Central memory CD4-positive, alpha-beta T cell (primary cell): Measurements from ENCODE around the gene HES5.

Experiments used
- DNase-seq: peaks from one replicate; pipeline ENCODE4 v3.0.0; 2022

The HES5 gene

GRCh38 chr1:2514863-2515762 is 14.9 kb downstream of the HES5 start:
- no peak for DNase-seq

- no peak for DNase-seq
Measured at GRCh38 chr1:2513939-2514652, 16.0 kb downstream of the HES5 start.

- no peak for DNase-seq
Measured at GRCh38 chr1:2512862-2513421, 17.1 kb downstream of the HES5 start.

GRCh38 chr1:2510366-2511155 is 19.5 kb downstream of the HES5 start:
- no peak for DNase-seq

- no peak for DNase-seq
Measured at GRCh38 chr1:2509589-2509988, 20.5 kb downstream of the HES5 start.

GRCh38 chr1:2508751-2509150 is 21.3 kb downstream of the HES5 start:
- DNase-seq = no peak

- no peak for DNase-seq
Measured at GRCh38 chr1:2508180-2508579, 21.9 kb downstream of the HES5 start.

- DNase-seq = no peak
Measured at GRCh38 chr1:2507744-2508155, 22.3 kb downstream of the HES5 start.

- DNase-seq = no peak
Measured at GRCh38 chr1:2506901-2507565, 23.0 kb downstream of the HES5 start.

- DNase-seq = no peak
Measured at GRCh38 chr1:2506007-2506860, 23.8 kb downstream of the HES5 start.

- no peak for DNase-seq
Measured at GRCh38 chr1:2505461-2505994, 24.5 kb downstream of the HES5 start.

- DNase-seq = no peak
Measured at GRCh38 chr1:2504949-2505272, 25.2 kb downstream of the HES5 start.

GRCh38 chr1:2504225-2504948 is 25.7 kb downstream of the HES5 start:
- no peak for DNase-seq

- no peak for DNase-seq
Measured at GRCh38 chr1:2503554-2504224, 26.4 kb downstream of the HES5 start.

GRCh38 chr1:2502661-2503553 is 27.2 kb downstream of the HES5 start:
- no peak for DNase-seq

- DNase-seq = no peak
Measured at GRCh38 chr1:2502210-2502609, 27.9 kb downstream of the HES5 start.

GRCh38 chr1:2501820-2502119 is 28.3 kb downstream of the HES5 start:
- DNase-seq = no peak

- no peak for DNase-seq
Measured at GRCh38 chr1:2501041-2501819, 28.8 kb downstream of the HES5 start.
